Subcutaneous adipose tissue (tissue), 4 donors: Measurements from ENCODE around the gene MGRN1. TPM values are rescaled to one million over a fixed set of nuclear protein-coding genes. Genes with fewer than 3 reads are reported as not detected.

ENCODE experiments used
- total RNA-seq, 4 donors: library from RNA; depleted of rRNA; stranded (reverse); fragments of >200 nt; gene quantifications; one replicate each; pipeline ENCODE4 v1.1.0, GENCODE V29; 2016
- TF ChIP-seq, protein P1 (sequence below): fragments of 450-650 bp; IDR thresholded peaks from one replicate; pipeline ENCODE4 v1.5.1; 2016; ENCODE audit warnings: low read depth, mild to moderate bottlenecking, control low read depth, antibody characterized with exemption, moderate library complexity

MGRN1 gene
- total RNA-seq, 4 donors from 2014 or later, result 21.2 to 44.5 (median 25.2) TPM

DNA sequence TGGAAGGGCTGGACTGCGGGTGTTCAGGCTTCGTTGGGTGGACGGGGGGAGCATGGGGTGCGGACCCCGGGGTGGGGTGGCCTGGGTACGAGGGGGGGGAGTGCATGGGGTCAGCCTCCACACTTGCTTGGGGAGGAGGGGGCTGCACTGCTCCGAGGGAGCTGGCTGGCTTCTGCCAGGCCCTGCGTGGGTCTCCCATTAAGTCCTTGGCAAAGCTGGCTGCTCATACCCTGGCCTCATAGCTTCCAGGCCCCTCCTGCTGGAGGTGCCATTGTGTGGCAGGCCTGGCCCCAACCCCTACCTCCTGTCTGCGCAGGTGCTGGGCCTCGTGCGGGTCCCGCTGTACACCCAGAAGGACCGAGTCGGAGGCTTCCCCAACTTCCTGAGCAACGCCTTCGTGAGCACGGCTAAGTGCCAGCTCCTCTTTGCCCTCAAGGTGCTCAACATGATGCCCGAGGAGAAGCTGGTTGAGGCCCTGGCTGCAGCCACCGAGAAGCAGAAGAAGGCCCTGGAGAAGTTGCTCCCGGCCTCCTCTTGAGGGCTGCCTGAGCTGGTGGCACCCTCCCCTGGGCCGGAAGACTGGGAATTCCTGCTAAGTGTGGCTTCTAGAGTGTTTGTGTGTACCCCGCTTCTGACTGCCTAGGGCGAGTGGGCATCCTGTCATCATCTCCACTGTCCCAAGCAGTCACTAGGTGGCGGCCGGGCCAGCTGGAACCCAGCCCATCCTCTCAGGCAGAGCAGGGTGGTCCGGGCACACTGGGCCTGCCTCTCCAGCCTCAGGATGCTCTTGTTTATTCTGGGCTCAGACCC is 70.2 kb downstream of the MGRN1 start:
- TF ChIP-seq, protein P1, sequence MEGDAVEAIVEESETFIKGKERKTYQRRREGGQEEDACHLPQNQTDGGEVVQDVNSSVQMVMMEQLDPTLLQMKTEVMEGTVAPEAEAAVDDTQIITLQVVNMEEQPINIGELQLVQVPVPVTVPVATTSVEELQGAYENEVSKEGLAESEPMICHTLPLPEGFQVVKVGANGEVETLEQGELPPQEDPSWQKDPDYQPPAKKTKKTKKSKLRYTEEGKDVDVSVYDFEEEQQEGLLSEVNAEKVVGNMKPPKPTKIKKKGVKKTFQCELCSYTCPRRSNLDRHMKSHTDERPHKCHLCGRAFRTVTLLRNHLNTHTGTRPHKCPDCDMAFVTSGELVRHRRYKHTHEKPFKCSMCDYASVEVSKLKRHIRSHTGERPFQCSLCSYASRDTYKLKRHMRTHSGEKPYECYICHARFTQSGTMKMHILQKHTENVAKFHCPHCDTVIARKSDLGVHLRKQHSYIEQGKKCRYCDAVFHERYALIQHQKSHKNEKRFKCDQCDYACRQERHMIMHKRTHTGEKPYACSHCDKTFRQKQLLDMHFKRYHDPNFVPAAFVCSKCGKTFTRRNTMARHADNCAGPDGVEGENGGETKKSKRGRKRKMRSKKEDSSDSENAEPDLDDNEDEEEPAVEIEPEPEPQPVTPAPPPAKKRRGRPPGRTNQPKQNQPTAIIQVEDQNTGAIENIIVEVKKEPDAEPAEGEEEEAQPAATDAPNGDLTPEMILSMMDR, result no peak

DNA sequence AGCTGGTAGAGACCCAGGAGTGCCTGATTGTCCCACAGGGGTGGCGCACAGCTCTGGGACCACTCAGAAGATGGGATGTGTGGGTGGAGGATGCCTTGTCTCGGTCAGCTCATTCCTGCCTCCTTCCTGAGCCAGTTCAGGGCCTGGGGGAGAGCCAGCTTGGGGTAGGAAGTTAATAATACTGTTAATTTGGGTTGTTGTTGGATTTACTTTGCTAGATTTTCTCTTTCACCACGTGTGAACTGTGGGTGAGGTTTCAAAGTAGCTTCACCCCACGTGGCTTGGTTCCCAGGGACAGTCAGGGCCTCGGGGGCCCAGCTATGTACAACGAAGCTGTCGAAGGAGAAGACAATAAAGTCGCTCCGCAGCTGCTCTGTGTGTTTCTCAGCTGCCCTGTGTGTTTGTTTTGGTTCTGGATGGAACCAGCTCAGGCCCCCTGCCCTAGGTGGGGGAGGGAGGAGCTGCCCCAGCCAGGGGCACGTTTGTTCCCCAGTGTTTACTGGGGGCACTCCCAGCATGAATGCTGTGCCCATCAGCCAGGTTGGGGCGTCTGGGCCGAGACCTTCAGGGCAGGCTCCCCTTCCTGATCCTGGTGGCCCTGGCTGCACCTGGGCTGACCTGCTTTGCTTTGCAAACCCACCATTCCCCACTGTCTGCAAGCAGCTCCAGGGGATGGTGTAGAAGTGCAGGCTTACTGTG is 71.0 kb downstream of the MGRN1 start:
- TF ChIP-seq, protein P1, result no peak

DNA sequence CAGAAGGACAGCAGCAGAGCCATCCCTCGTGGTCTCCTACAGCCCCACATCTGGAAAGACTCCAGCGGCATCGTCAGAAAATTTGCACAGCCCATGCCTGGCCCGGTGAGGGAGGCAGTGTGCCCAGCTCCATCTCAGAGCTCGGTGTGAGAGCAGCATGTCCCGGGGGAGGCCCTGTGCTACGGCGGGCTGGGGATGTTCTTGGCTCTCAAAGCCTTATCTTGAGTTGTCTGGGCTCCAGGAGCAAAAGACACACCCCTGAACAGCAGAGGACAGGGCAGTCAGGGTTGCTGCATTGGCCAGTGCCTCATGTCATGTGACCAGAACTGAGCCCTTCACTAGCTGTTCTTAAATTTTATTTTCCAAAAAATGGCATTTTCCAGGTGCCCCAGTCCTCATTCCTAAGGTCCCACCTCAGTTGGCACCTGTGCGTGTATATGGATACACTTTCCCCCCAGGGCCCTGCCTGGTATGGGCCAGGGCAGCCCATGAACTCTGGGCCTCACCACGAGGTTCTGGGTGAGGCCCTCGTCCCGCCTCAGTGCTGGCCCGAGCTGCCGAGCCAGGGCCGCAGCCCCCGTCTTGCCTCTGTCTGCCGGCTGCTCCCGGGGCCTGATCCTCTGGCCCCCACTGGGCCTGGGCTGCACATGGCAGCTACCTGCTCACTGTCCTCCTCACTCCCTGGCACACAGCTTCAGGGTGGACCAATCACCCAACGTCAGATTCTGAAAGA is 71.7 kb downstream of the MGRN1 start:
- TF ChIP-seq, protein P1, result no peak

DNA sequence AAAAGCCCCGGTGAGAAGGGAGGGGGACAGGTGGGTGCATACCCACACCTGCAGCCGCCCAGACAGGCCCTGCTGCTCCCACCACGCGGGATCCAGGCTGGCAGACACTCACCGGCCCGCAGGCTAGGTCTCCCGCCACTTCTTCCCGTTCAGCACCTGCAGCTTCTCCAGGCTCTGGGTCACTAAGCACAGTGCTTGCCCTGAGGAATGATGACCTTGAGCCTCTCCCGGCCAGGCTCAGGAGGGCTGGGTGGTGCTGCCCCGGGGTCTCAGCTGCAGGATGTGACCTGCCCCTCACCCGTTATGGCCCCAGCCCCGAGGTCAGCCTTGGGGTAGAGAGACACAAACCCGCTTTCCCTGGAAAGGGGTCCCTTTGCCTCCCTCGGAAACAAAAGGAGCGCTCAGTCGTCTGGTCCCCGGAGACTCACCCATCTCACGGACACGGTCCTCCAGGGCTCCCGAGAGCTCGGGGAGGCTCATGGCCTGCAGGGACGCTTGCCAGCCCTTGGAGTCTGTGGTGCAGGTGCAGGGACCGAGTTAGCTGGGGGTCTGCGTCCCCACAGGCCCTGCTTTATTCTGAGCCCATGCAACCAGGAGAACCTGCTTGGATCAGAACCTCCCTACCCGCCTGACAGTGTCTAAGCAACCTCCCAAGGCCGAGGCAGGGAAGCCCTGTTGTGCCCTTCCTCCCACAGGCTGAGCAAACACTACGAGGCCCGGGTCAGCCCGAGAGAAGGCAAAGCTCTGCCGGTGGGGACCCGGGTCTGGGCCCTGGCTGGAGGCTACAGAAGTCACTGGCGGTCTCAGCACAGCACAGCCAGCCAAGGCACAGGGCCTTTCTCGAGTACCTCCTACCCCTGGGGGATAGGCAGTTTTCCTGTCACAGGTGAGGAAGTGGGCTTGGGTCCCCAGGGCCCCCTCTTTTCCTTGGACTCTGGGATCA is 72.5 kb downstream of the MGRN1 start:
- TF ChIP-seq, protein P1, result no peak

DNA sequence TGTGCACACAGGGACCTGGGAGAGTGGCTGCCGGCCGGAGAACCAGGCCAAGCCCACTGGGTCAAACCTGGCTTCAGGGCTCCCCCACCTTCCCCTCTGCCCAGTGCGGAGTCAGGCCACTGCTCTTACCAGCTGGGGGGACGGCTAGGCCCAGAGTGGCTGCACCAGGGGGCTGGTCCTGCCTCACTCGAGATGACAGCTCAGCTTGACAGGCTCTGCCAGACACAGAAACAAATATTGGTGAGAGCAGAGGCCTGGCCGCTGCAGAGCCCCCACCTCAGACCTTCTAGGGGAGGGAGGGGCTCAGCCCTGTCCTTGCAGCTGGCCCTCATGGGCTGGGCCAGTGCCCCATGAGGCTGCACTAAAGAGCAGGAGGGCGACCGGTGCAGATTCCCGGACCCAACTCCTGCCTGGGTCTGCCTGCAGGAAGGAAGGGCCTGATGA is 73.2 kb downstream of the MGRN1 start:
- TF ChIP-seq, protein P1, result no peak

DNA sequence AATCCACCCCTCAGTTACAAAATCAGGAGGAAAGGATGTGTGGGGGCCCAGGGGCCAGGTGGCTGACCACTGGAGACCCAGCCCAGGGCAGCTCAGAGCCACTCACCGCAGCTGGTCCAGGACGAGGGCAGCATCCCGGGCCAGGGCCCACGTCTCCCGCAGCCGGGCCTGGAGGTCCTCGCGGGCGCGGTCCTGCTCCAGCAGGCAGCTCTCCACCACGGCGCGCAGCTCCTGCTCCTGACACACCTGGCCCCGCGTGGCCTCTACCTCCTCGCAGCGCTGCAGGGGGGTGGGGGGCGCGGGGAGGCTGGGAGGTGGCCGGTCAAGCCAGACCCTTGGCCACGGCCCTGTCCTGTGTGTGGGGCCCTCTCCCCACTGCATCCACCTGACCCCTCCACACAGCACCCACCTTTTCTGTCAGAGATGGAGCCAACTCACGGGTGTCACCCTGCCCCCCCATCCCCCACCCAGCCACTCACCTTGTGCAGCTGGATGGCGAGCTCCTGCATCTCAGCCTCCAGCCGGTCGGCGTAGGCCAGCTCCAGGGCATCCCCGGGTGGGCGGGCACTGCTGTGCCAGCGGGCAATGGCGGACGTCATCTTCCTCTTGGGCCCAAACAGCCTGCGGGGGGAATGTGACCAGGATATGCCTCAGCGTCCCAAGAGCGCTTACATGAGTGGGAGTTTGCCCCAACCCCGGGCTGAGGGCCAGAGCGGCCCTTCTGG is 73.9 kb downstream of the MGRN1 start:
- TF ChIP-seq, protein P1, result no peak
